Endothelial cell (in vitro differentiated cells): ENCODE measurements around the gene PDLIM4. TPM values are rescaled to one million over a fixed set of nuclear protein-coding genes. Genes with fewer than 3 reads are reported as not detected.

Experiments
- DNase-seq: peaks from one replicate; pipeline ENCODE4 v3.0.0; 2021; ENCODE audit warnings: low spot score
- H3K27ac Mint-ChIP-seq: one replicate; pipeline ENCODE4 v1.8.0; 2021; ENCODE audit warnings: mixed read lengths, inconsistent platforms; ENCODE audit not compliant: unreplicated experiment
- H3K27me3 Mint-ChIP-seq: one replicate; pipeline ENCODE4 v1.8.0; 2021; ENCODE audit warnings: mild to moderate bottlenecking, moderate library complexity, mixed read lengths, inconsistent platforms; ENCODE audit not compliant: unreplicated experiment
- H3K36me3 Mint-ChIP-seq: one replicate; pipeline ENCODE4 v1.8.0; 2021; ENCODE audit warnings: mild to moderate bottlenecking, low read depth, mixed read lengths, inconsistent platforms; ENCODE audit not compliant: unreplicated experiment
- H3K4me1 Mint-ChIP-seq: one replicate; pipeline ENCODE4 v1.8.0; 2021; ENCODE audit warnings: mild to moderate bottlenecking, mixed read lengths, inconsistent platforms; ENCODE audit not compliant: unreplicated experiment
- H3K4me3 Mint-ChIP-seq: one replicate; pipeline ENCODE4 v1.8.0; 2021; ENCODE audit warnings: mild to moderate bottlenecking, mixed read lengths, inconsistent platforms; ENCODE audit not compliant: unreplicated experiment
- H3K9me3 Mint-ChIP-seq: one replicate; pipeline ENCODE4 v1.8.0; 2021; ENCODE audit warnings: mixed read lengths, inconsistent platforms; ENCODE audit not compliant: unreplicated experiment
- CTCF ChIP-seq: fragments of 200-600 bp; sonication (generic); IDR thresholded peaks from one replicate; pipeline ENCODE4 v1.5.0; 2021; ENCODE audit warnings: antibody characterized with exemption; ENCODE audit not compliant: unreplicated experiment
- total RNA-seq: library from RNA; stranded (reverse); fragmentation: NEBNext Ultra II Directional; extraction: Animal tissue kit (Norgen Biotek cat#: 25700); gene quantifications from one replicate; pipeline ENCODE4 v1.2.1, GENCODE V29; 2021; ENCODE audit not compliant: unreplicated experiment

PDLIM4 gene
- total RNA-seq, 1 donor from 2014 or later: 8.5 TPM

- TF ChIP-seq CTCF: no peak
- Mint-ChIP-seq H3K27ac (no peak overlapping the region), H3K27me3 (peaks cover 3% of the 10 kb centered on the region), H3K4me3 (no peak overlapping the region), H3K36me3 (no peaks in the 10 kb centered on the region), H3K4me1 (peaks cover 2% of the 10 kb centered on the region), H3K9me3 (no peaks in the 10 kb centered on the region)
- no peak for DNase-seq
Observed at GRCh38 chr5:132254321-132254977, 3.0 kb upstream of the PDLIM4 start.

- peak overlapping the region; percentile 64 for H3K27ac Mint-ChIP-seq
- H3K36me3 Mint-ChIP-seq: no peaks in the 10 kb centered on the region
- H3K27me3 Mint-ChIP-seq: peaks cover 5% of the 10 kb centered on the region
- H3K9me3 Mint-ChIP-seq: no peaks in the 10 kb centered on the region
- H3K4me1 Mint-ChIP-seq: peaks cover 8% of the 10 kb centered on the region
- no peak for TF ChIP-seq CTCF
- H3K4me3 Mint-ChIP-seq: peak overlapping the region; percentile 79
- DNase-seq: no peak
Observed at GRCh38 chr5:132256086-132256782, 1.3 kb upstream of the PDLIM4 start.

DNA sequence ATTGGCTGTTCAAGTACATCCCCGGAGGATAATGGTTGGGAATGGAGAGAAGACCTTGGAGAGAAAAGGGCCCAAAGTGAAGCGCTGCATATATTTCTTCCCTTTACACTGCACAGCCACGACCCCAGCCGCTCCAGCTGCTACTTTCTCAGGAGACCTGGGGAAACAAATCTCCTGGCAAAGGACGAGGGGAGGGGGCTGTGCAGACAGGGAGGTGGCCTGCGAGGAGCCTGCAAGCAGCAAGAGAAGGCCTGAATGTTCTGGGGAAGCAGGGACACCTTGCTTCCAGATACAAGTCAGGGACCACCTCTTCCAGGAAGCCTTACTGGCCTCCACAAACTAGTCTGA is 739 bp upstream of the PDLIM4 start:
- Mint-ChIP-seq H3K27ac (peak overlapping the region; percentile 64), H3K36me3 (peaks cover 2% of the 10 kb centered on the region), H3K4me1 (peaks cover 10% of the 10 kb centered on the region), H3K9me3 (no peaks in the 10 kb centered on the region), H3K27me3 (peaks cover 5% of the 10 kb centered on the region), H3K4me3 (peak overlapping the region; percentile 79)
- TF ChIP-seq CTCF: no peak
- DNase-seq: no peak

DNA sequence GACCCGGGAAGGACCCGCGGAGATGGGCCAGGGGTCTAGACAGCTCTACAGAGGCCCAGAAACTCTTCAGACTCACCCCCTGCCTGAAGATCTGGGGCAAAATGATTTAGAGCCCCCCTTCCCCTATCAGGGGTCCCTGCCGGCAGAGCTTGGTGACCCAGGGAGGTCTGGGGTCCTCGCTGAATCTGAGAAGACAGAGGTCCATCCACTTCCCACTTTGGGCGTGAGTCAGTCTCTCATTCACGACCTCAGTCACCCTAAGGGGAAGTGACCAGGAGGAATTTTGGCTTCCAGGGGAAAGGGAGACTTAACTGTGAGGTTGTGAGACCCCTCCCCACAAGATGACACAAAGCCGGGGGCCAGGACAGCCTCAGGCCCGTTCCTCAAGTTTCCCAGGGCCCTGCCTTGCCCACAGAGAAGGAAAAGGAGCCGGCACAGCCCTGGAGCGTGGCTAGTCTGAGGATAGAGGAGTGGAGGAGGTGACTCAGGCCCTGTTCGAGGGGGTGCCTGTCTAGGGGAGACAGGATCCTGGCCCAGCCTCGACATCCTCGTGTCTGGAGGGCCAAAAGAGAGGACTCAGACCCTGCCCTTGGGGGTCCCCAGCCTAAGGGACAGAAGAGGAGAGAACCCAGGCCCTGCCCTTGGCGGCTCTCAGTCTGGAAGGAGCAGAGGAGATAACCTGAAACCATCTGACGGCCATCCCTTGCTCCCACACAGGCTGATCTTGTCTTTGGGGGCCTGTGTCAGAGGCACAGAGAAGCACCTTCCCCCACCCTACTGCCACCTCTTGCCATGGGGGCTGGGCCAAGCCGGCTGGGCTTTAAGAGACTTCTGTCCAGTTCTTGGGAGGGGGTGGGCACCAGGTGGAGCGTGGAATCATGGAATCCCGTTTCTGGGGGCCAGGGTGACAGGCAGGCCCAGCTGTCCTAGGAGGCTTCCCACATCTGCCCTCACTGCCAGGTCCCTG is 889 bp downstream of the PDLIM4 start:
- TF ChIP-seq CTCF: no peak
- peaks cover 12% of the 10 kb centered on the region for H3K4me1 Mint-ChIP-seq
- H3K36me3 Mint-ChIP-seq: peaks cover 4% of the 10 kb centered on the region
- H3K27ac Mint-ChIP-seq: no peak overlapping the region
- peaks cover 11% of the 10 kb centered on the region for H3K27me3 Mint-ChIP-seq
- DNase-seq: no peak
- no peaks in the 10 kb centered on the region for H3K9me3 Mint-ChIP-seq
- H3K4me3 Mint-ChIP-seq: peak overlapping the region; percentile 77
